ENCODE results near the gene ANK2.
A peak's percentile ranks its signal among the peaks of the same experiment; 100 is the strongest.

ANK2 gene

DNA sequence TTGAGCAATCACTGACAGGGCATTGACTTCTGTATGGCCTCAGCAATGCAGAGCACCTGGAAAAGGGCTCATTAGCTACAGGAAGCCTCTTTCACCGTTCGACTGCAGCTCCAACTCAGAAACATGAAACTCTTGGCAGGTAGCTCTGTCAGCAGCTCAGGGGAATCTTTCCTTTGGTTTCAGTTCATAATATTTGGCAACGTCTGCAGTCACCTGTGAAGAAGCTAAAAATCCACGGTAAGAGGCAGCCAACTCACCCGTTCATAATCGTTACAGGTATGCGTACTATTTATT lies 357.2 kb downstream of the ANK2 start:
- no peaks in the 10 kb centered on the region for H3K36me3 ChIP-seq (ENCODE audit: control insufficient read depth in 5 of 5, insufficient read depth in 5 of 5, low read length in 5 of 5)
- no peak overlapping the region for H3K27ac ChIP-seq (ENCODE audit: low read depth, low read length)
- no peak overlapping the region for H3K4me3 ChIP-seq (ENCODE audit: low read depth in 1 of 5, low read length in 5 of 5)
- H3K9ac ChIP-seq (ENCODE audit: low read length in 5 of 5), result no peak overlapping the region
- H3K4me1 ChIP-seq (ENCODE audit: control insufficient read depth in 5 of 5, insufficient read depth in 5 of 5, low read length in 5 of 5), result peaks cover 0 to 16% (median 7%) of the 10 kb centered on the region in 5 donors
- no peaks in the 10 kb centered on the region for H3K9me3 ChIP-seq (ENCODE audit: control insufficient read depth in 5 of 5, low read length in 5 of 5)
- no peaks in the 10 kb centered on the region for H3K27me3 ChIP-seq (ENCODE audit: control insufficient read depth in 5 of 5, insufficient read depth in 4 of 5, low read length in 5 of 5)

DNA sequence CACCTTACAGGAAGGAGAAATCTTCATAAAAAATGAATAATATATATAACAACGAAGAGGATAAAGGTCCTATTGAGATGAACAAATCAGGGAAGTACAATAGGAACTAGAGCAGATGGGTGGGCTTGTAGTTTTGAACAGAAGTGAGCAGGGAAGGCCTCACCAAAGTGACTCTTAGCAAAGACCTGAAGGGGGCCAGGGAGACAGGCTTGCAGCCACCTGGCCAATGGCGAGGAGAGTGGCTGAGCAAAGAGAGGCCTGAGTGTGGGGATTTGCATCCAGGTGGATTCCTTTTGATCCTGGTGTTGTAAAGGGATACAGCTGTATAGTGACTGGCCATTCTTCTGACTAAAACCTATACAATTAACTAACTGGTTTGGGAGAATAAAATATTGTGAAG lies 358.0 kb downstream of the ANK2 start:
- no peak overlapping the region for H3K4me3 ChIP-seq (ENCODE audit: low read depth in 1 of 5, low read length in 5 of 5)

DNA sequence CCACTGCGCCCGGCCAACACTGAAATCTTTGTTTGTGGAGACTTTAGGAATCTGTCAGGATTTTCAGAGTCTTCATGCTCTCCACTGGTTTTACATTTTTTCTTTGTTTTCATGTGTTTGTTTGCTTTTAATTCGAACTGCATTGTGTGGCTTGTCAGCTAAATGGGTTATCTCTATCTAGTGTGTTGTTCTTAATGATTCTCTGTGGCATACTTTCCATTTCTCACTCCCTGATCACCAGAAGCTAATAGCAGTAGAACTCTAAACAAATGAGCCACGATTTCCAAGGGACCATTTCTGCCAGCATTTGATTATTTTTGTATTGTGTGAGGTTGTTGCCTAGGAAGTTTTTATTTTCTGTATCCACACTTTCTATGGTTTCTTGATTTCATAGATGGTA lies 359.7 kb downstream of the ANK2 start:
- H3K9me3 ChIP-seq (ENCODE audit: control insufficient read depth in 5 of 5, low read length in 5 of 5), result no peaks in the 10 kb centered on the region
- H3K27ac ChIP-seq (ENCODE audit: low read depth, low read length), result no peak overlapping the region
- H3K27me3 ChIP-seq (ENCODE audit: control insufficient read depth in 5 of 5, insufficient read depth in 4 of 5, low read length in 5 of 5), result no peaks in the 10 kb centered on the region
- H3K9ac ChIP-seq (ENCODE audit: low read length in 5 of 5), result no peak overlapping the region
- H3K4me1 ChIP-seq (ENCODE audit: control insufficient read depth in 5 of 5, insufficient read depth in 5 of 5, low read length in 5 of 5), result peaks cover 0 to 19% (median 12%) of the 10 kb centered on the region in 5 donors
- H3K4me3 ChIP-seq (ENCODE audit: low read depth in 1 of 5, low read length in 5 of 5), result no peak overlapping the region
- H3K36me3 ChIP-seq (ENCODE audit: control insufficient read depth in 5 of 5, insufficient read depth in 5 of 5, low read length in 5 of 5), result no peaks in the 10 kb centered on the region

More for the DNA sequence above, 358.0 kb downstream of the ANK2 start:
- no peaks in the 10 kb centered on the region for H3K36me3 ChIP-seq (ENCODE audit: control insufficient read depth in 5 of 5, insufficient read depth in 5 of 5, low read length in 5 of 5)
- H3K27me3 ChIP-seq (ENCODE audit: control insufficient read depth in 5 of 5, insufficient read depth in 4 of 5, low read length in 5 of 5), result no peaks in the 10 kb centered on the region
- H3K9me3 ChIP-seq (ENCODE audit: control insufficient read depth in 5 of 5, low read length in 5 of 5), result no peaks in the 10 kb centered on the region
- H3K4me1 ChIP-seq (ENCODE audit: control insufficient read depth in 5 of 5, insufficient read depth in 5 of 5, low read length in 5 of 5), result peaks cover 0 to 19% (median 12%) of the 10 kb centered on the region in 5 donors
- H3K9ac ChIP-seq (ENCODE audit: low read length in 5 of 5), result no peak overlapping the region
- H3K27ac ChIP-seq (ENCODE audit: low read depth, low read length), result no peak overlapping the region

DNA sequence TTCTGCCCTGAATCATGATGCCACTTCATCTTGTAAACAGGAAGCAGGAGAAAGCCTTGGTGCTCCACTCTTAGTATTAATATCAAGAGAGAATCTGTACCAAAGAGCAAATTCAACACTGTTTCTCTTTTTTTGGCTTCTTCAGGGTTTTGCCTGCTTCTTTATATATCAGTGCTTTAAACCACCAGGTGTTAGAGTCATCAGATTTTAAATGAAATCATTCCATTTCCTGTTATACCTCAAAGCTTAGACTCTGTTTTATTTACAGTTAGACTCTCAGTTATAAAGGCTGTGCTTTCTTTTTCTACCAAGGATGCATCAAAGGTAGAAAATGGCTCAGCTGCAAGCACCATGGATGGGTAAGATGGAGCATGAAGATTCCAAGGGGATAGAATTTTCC lies 361.2 kb downstream of the ANK2 start:
- peaks cover 0 to 16% (median 12%) of the 10 kb centered on the region in 5 donors for H3K4me1 ChIP-seq (ENCODE audit: control insufficient read depth in 5 of 5, insufficient read depth in 5 of 5, low read length in 5 of 5)
- H3K27ac ChIP-seq (ENCODE audit: low read depth, low read length), result peak overlapping the region; percentile 23
- H3K4me3 ChIP-seq (ENCODE audit: low read depth in 1 of 5, low read length in 5 of 5), result no peak overlapping the region
- H3K27me3 ChIP-seq (ENCODE audit: control insufficient read depth in 5 of 5, insufficient read depth in 4 of 5, low read length in 5 of 5), result no peaks in the 10 kb centered on the region
- no peak overlapping the region for H3K9ac ChIP-seq (ENCODE audit: low read length in 5 of 5)
- H3K36me3 ChIP-seq (ENCODE audit: control insufficient read depth in 5 of 5, insufficient read depth in 5 of 5, low read length in 5 of 5), result no peaks in the 10 kb centered on the region
- H3K9me3 ChIP-seq (ENCODE audit: control insufficient read depth in 5 of 5, low read length in 5 of 5), result no peaks in the 10 kb centered on the region

DNA sequence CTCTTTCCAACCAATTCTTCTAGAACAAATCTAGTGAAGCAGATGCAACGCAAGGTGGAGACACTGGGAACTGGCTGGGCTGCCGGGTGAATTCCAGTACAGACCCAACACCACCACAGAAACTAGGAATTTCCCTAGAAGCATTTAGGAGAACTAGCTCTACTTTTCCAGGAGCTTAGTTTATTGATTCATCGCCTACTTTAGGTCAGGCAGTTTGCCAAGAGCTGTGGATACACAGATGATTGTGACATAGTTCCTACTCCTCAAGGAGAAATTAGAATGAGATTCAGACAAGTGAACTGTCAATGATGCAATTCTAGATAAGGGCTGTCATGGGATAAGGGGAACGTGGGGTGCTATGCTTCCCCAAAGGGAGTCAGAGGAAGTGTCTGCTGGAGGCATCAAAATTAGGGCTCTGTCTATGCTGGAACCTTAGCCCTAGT lies 362.1 kb downstream of the ANK2 start:
- no peak overlapping the region for H3K4me3 ChIP-seq (ENCODE audit: low read depth in 1 of 5, low read length in 5 of 5)
- H3K27me3 ChIP-seq (ENCODE audit: control insufficient read depth in 5 of 5, insufficient read depth in 4 of 5, low read length in 5 of 5), result no peaks in the 10 kb centered on the region
- H3K27ac ChIP-seq (ENCODE audit: low read depth, low read length), result no peak overlapping the region
- peaks cover 0 to 16% (median 12%) of the 10 kb centered on the region in 5 donors for H3K4me1 ChIP-seq (ENCODE audit: control insufficient read depth in 5 of 5, insufficient read depth in 5 of 5, low read length in 5 of 5)
- no peak overlapping the region for H3K9ac ChIP-seq (ENCODE audit: low read length in 5 of 5)
- H3K36me3 ChIP-seq (ENCODE audit: control insufficient read depth in 5 of 5, insufficient read depth in 5 of 5, low read length in 5 of 5), result no peaks in the 10 kb centered on the region
- H3K9me3 ChIP-seq (ENCODE audit: control insufficient read depth in 5 of 5, low read length in 5 of 5), result no peaks in the 10 kb centered on the region

DNA sequence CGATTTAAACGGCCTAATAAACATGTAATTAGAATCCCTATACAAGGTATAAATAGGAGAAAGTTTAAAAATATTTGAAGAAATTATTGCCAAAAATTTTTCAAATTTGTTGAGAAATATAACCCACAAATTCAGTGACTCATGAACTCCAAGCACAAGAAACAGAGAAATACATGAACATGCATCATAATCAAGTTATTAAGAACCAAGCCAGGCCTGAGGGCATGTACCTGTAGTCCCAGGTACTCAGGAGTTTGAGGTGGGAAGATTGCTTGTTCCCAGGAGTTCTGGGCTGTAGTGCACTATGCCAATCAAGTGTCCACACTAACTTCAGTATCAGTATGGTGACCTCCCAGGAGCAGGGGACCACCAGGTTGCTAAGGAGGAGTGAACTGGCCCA lies 370.2 kb downstream of the ANK2 start:
- H3K4me1 ChIP-seq (ENCODE audit: control insufficient read depth in 5 of 5, insufficient read depth in 5 of 5, low read length in 5 of 5), result no peaks in the 10 kb centered on the region
- H3K36me3 ChIP-seq (ENCODE audit: control insufficient read depth in 5 of 5, insufficient read depth in 5 of 5, low read length in 5 of 5), result no peaks in the 10 kb centered on the region
- no peak overlapping the region for H3K4me3 ChIP-seq (ENCODE audit: low read depth in 1 of 5, low read length in 5 of 5)
- H3K9me3 ChIP-seq (ENCODE audit: control insufficient read depth in 5 of 5, low read length in 5 of 5), result peaks cover 0 to 5% (median 3%) of the 10 kb centered on the region in 5 donors
- H3K27ac ChIP-seq (ENCODE audit: low read depth, low read length), result no peak overlapping the region
- H3K27me3 ChIP-seq (ENCODE audit: control insufficient read depth in 5 of 5, insufficient read depth in 4 of 5, low read length in 5 of 5), result no peaks in the 10 kb centered on the region
- H3K9ac ChIP-seq (ENCODE audit: low read length in 5 of 5), result no peak overlapping the region

DNA sequence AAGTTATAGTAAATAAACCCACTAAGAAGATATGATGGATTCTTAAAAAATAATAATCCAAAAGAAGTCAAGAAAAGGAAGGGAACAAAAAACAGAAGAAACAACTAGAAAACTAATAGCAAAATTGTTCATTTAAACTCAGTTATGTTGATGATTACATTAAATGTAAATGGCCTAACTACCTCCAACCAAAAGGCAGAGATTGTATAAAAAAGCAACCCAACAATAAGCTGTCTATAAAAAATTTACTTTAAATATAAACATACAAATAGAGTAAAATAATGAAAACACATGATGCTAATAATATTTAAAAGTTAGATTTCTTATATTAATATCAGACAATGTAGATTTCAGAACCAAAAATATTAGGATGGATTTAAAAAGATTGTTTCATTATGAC lies 371.5 kb downstream of the ANK2 start:
- H3K27me3 ChIP-seq (ENCODE audit: control insufficient read depth in 5 of 5, insufficient read depth in 4 of 5, low read length in 5 of 5), result no peaks in the 10 kb centered on the region
- H3K36me3 ChIP-seq (ENCODE audit: control insufficient read depth in 5 of 5, insufficient read depth in 5 of 5, low read length in 5 of 5), result no peaks in the 10 kb centered on the region
- H3K4me3 ChIP-seq (ENCODE audit: low read depth in 1 of 5, low read length in 5 of 5), result no peak overlapping the region
- H3K4me1 ChIP-seq (ENCODE audit: control insufficient read depth in 5 of 5, insufficient read depth in 5 of 5, low read length in 5 of 5), result no peaks in the 10 kb centered on the region
- no peak overlapping the region for H3K9ac ChIP-seq (ENCODE audit: low read length in 5 of 5)
- no peak overlapping the region for H3K27ac ChIP-seq (ENCODE audit: low read depth, low read length)
- H3K9me3 ChIP-seq (ENCODE audit: control insufficient read depth in 5 of 5, low read length in 5 of 5), result peaks cover 0 to 5% (median 3%) of the 10 kb centered on the region in 5 donors

DNA sequence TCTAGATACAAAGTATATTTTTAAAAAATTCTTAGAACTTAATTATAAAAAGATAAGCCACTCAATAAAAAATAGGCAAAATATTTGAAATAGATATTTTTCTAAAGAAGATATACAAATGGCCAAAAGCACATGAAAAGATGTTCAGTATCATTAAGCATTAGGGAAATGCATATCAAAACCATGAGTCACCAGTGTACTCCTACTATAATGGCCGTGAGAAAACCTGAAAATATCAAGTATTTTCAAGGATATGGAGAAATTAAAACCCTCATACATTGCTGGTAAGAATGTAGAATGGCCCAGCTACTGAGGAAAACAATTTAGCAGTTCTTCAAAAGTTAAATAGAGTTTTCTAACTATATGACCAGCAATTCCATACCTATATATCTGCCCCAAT lies 374.2 kb downstream of the ANK2 start:
- Histone ChIP-seq H3K36me3 (ENCODE audit: control insufficient read depth in 5 of 5, insufficient read depth in 5 of 5, low read length in 5 of 5) (no peaks in the 10 kb centered on the region), H3K27ac (ENCODE audit: low read depth, low read length) (no peak overlapping the region)

DNA sequence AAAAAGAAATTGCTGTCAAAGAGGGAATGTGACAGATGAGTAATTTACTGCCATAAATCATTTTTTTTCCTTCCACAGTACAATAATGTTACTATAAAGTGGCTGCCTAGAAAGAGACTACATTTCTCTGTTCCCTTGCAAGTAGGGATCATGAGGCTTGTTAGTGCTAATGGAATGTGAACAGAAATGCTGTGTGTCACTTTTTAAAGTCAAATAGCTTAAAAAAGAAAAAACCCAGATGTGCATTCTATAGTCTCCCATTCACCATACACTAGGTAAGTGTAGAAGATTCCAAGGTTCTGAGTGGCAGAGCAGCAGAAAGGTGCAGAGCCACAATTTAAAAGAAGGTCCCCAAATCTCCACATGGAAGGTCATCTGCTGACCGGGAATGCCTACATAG lies 383.7 kb downstream of the ANK2 start:
- Histone ChIP-seq H3K27ac (ENCODE audit: low read depth, low read length) (peak overlapping the region; percentile 84), H3K9me3 (ENCODE audit: control insufficient read depth in 5 of 5, low read length in 5 of 5) (no peaks in the 10 kb centered on the region), H3K36me3 (ENCODE audit: control insufficient read depth in 5 of 5, insufficient read depth in 5 of 5, low read length in 5 of 5) (no peaks in the 10 kb centered on the region), H3K4me1 (ENCODE audit: control insufficient read depth in 5 of 5, insufficient read depth in 5 of 5, low read length in 5 of 5) (peaks cover 4 to 28% (median 24%) of the 10 kb centered on the region in 5 donors), H3K9ac (ENCODE audit: low read length in 5 of 5) (no peak overlapping the region), H3K27me3 (ENCODE audit: control insufficient read depth in 5 of 5, insufficient read depth in 4 of 5, low read length in 5 of 5) (no peaks in the 10 kb centered on the region), H3K4me3 (ENCODE audit: low read depth in 1 of 5, low read length in 5 of 5) (no peak overlapping the region)

More for the DNA sequence above, 374.2 kb downstream of the ANK2 start:
- no peak overlapping the region for H3K4me3 ChIP-seq (ENCODE audit: low read depth in 1 of 5, low read length in 5 of 5)
- H3K9ac ChIP-seq (ENCODE audit: low read length in 5 of 5), result no peak overlapping the region
- H3K9me3 ChIP-seq (ENCODE audit: control insufficient read depth in 5 of 5, low read length in 5 of 5), result peaks cover 0 to 5% (median 3%) of the 10 kb centered on the region in 5 donors
- H3K4me1 ChIP-seq (ENCODE audit: control insufficient read depth in 5 of 5, insufficient read depth in 5 of 5, low read length in 5 of 5), result no peaks in the 10 kb centered on the region
- no peaks in the 10 kb centered on the region for H3K27me3 ChIP-seq (ENCODE audit: control insufficient read depth in 5 of 5, insufficient read depth in 4 of 5, low read length in 5 of 5)

Data from subcutaneous abdominal adipose tissue (tissue), 5 donors.